Smooth muscle cell (in vitro differentiated cells): ENCODE results near the gene NPHS2. TPM values are rescaled to one million over a fixed set of nuclear protein-coding genes. Genes with fewer than 3 reads are reported as not detected.
A peak's percentile ranks its signal among the peaks of the same experiment; 100 is the strongest.

Source experiments
- DNase-seq: peaks from one replicate; lab custom pipeline; 2025; ENCODE audit not compliant: unreplicated experiment; lab: John Stamatoyannopoulos, UW
- H2AFZ ChIP-seq: fragments of 200-600 bp; sonication (generic); 2 replicates; pipeline ENCODE4 v1.6.0; 2016; ENCODE audit warnings: antibody characterized with exemption, low read depth, mild to moderate bottlenecking
- H3F3A ChIP-seq: fragments of 200-600 bp; sonication (generic); 2 replicates; pipeline ENCODE4 v1.6.0; 2017; ENCODE audit warnings: antibody characterized with exemption, low read depth
- H3K27ac ChIP-seq: fragments of 200-600 bp; sonication (generic); 2 replicates; pipeline ENCODE4 v1.5.1; 2016; ENCODE audit warnings: low read depth, mild to moderate bottlenecking
- H3K27me3 ChIP-seq: fragments of 200-600 bp; sonication (generic); 2 replicates; pipeline ENCODE4 v1.6.1; 2016; ENCODE audit warnings: low read depth, mild to moderate bottlenecking
- H3K36me3 ChIP-seq: fragments of 200-600 bp; sonication (generic); 2 replicates; pipeline ENCODE4 v1.5.1; 2016; ENCODE audit warnings: low read depth
- H3K4me1 ChIP-seq: fragments of 200-600 bp; sonication (generic); 2 replicates; pipeline ENCODE4 v1.5.1; 2016; ENCODE audit warnings: low read depth
- H3K4me2 ChIP-seq: fragments of 200-600 bp; sonication (generic); 2 replicates; pipeline ENCODE4 v1.6.0; 2016; ENCODE audit warnings: mild to moderate bottlenecking
- H3K4me3 ChIP-seq: fragments of 200-600 bp; sonication (generic); 2 replicates; pipeline ENCODE4 v1.5.1; 2016; ENCODE audit warnings: mild to moderate bottlenecking
- H3K79me2 ChIP-seq: fragments of 200-600 bp; sonication (generic); 2 replicates; pipeline ENCODE4 v1.6.0; 2016; ENCODE audit warnings: low read depth, mild to moderate bottlenecking
- H3K9ac ChIP-seq: fragments of 200-600 bp; sonication (generic); 2 replicates; pipeline ENCODE4 v1.6.0; 2016; ENCODE audit warnings: low read depth
- H3K9me3 ChIP-seq: fragments of 200-600 bp; sonication (generic); replicated peaks from 2 replicates; pipeline ENCODE4 v1.5.1; 2016; ENCODE audit warnings: low read depth
- H4K20me1 ChIP-seq: fragments of 200-600 bp; sonication (generic); 2 replicates; pipeline ENCODE4 v1.6.0; 2016; ENCODE audit warnings: low read depth
- CTCF ChIP-seq: fragments of 200-600 bp; sonication (generic); IDR thresholded peaks from 2 replicates; pipeline ENCODE4 v1.5.1; 2017; ENCODE audit warnings: borderline replicate concordance, mild to moderate bottlenecking, antibody characterized with exemption; ENCODE audit not compliant: insufficient read depth, poor library complexity, severe bottlenecking
- WGBS: methylation state at CpG from one replicate; pipeline ENCODE4 v1.1.7; 2016; ENCODE audit warnings: low lambda C conversion rate; 5-methylcytosine and 5-hydroxymethylcytosine counted together
- polyA plus RNA-seq: library from polyadenylated mRNA; unstranded; fragments of >200 nt; fragmentation: Nextera tagmentation; extraction: Ambion mirVana; gene quantifications from 2 replicates; pipeline ENCODE4 v1.2.1, GENCODE V29; 2016
- total RNA-seq: library from RNA; depleted of rRNA; stranded (reverse); fragments of >200 nt; gene quantifications from 2 replicates; pipeline ENCODE4 v1.2.3, GENCODE V29; 2014

The NPHS2 gene
- not detected in 2 replicates for total RNA-seq
- not detected in 2 replicates for polyA plus RNA-seq

DNA sequence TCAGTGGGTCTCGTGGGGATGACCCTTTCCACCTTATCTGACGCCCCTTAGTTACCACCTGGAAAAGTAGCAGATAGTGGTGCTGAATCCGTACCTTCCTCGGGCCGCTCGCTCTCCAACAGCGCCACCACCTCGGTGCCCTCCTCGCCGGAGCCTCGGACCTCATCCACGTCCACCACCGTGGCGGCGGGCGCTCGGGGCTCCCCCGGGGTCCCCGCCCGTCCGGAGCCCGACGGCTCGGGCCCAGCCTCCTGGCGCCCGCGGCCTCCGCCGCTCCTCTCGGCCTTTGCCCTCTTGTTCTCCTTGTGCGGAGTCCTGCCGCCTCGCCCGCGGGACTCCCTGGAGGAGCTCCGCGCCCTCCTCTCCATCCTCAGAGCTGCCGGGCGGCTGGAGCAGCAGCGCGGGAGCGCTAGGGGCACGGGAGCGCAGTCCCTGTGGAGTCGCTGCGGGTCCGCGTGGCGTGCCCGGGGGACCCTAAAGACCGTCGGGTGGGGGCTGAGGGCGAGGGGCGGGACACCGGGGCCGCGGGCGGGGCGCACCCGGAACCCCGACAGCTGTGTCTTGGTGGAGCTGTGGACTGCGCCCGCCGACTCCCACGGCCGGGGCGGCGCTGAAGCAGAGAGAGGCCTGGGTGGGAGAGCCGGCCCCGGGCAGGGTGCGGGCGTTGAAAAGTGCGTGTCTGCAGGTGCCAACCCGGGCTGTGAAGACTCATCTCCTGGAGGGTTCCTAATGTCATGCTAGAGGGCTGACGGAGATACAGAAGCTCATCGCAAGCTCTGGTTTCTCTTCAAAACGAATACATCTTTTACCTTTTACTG lies at the start of gene NPHS2:
Gene NPHS2 (minus strand): TSS at position 452 of the 818 bp plus-strand sequence. CDS start 84 bp downstream, at position 368.
- H3K4me2 ChIP-seq, result peak within 1 kb of the TSS; percentile 48
- no peak within 1 kb of the TSS for H3K9ac ChIP-seq
- no peaks in the 10 kb centered on the region for H3F3A ChIP-seq
- H3K4me1 ChIP-seq, result no peaks in the 10 kb centered on the region
- DNase-seq, result no peak
- TF ChIP-seq CTCF, result no peak
- no peaks in the 10 kb centered on the region for H4K20me1 ChIP-seq
- WGBS, result 7% methylated on average over 46 of the region's 77 CpGs
- H2AFZ ChIP-seq, result no peak within 1 kb of the TSS
- peaks cover 66% of the 10 kb centered on the region for H3K27me3 ChIP-seq
- no peaks in the 10 kb centered on the region for H3K79me2 ChIP-seq
- no peaks in the 10 kb centered on the region for H3K9me3 ChIP-seq
- H3K36me3 ChIP-seq, result no peaks in the 10 kb centered on the region
- H3K27ac ChIP-seq, result no peak within 1 kb of the TSS
- H3K4me3 ChIP-seq, result no peak within 1 kb of the TSS

- Histone ChIP-seq H3K36me3 (no peaks in the 10 kb centered on the region), H3K27ac (no peak overlapping the region)
- 87% methylated on average over 3 of the region's 3 CpGs for WGBS
Measured at GRCh38 chr1:179612361-179612760, 36.6 kb upstream of the NPHS2 start.

GRCh38 chr1:179601093-179601492 lies 25.3 kb upstream of the NPHS2 start:
- no peak for DNase-seq
- no peak overlapping the region for H3K27ac ChIP-seq
- H3K4me3 ChIP-seq, result no peak overlapping the region
- no peaks in the 10 kb centered on the region for H3K4me1 ChIP-seq
- H2AFZ ChIP-seq, result no peak overlapping the region
- WGBS, result 89% methylated on average over 1 of the region's 1 CpG
- H3F3A ChIP-seq, result no peaks in the 10 kb centered on the region
- H4K20me1 ChIP-seq, result no peaks in the 10 kb centered on the region
- peaks cover 6% of the 10 kb centered on the region for H3K27me3 ChIP-seq
- no peaks in the 10 kb centered on the region for H3K36me3 ChIP-seq
- no peaks in the 10 kb centered on the region for H3K79me2 ChIP-seq
- no peak overlapping the region for H3K9ac ChIP-seq
- no peaks in the 10 kb centered on the region for H3K9me3 ChIP-seq
- H3K4me2 ChIP-seq, result no peak overlapping the region
- TF ChIP-seq CTCF, result no peak

More at GRCh38 chr1:179612361-179612760, 36.6 kb upstream of the NPHS2 start:
- no peaks in the 10 kb centered on the region for H3F3A ChIP-seq
- no peaks in the 10 kb centered on the region for H3K79me2 ChIP-seq
- no peak for DNase-seq
- no peaks in the 10 kb centered on the region for H3K9me3 ChIP-seq
- TF ChIP-seq CTCF, result no peak
- no peaks in the 10 kb centered on the region for H3K27me3 ChIP-seq
- H3K4me1 ChIP-seq, result no peaks in the 10 kb centered on the region
- H2AFZ ChIP-seq, result no peak overlapping the region
- H4K20me1 ChIP-seq, result no peaks in the 10 kb centered on the region
- no peak overlapping the region for H3K4me2 ChIP-seq
- H3K4me3 ChIP-seq, result no peak overlapping the region
- H3K9ac ChIP-seq, result no peak overlapping the region
